ENCODE data around the gene LEUTX.
"Not testable (repeated sequence)": the region's sequence is repeated elsewhere in the genome, so short reads cannot be mapped to it uniquely, and the experiment has no call there.

The LEUTX gene

GRCh38 chr19:39797083-39797482, 18.4 kb downstream of the LEUTX start:
- no peak overlapping the region for H3K4me3 ChIP-seq (ENCODE audit: low read depth, low read length)
- TF ChIP-seq CTCF (IDR thresholded peaks at IDR 0.05; ENCODE audit: insufficient read depth, low read depth, low read length, missing control alignments), result no peak
- no peak for DNase-seq (ENCODE audit: low read depth)

- no peak overlapping the region for H3K4me3 ChIP-seq (ENCODE audit: low read depth, low read length)
- no peak for DNase-seq (ENCODE audit: low read depth)
- TF ChIP-seq CTCF (IDR thresholded peaks at IDR 0.05; ENCODE audit: insufficient read depth, low read depth, low read length, missing control alignments), result no peak
Measured at GRCh38 chr19:39802958-39803357, 24.3 kb downstream of the LEUTX start.

- no peak for DNase-seq (ENCODE audit: low read depth)
- no peak for TF ChIP-seq CTCF (IDR thresholded peaks at IDR 0.05; ENCODE audit: insufficient read depth, low read depth, low read length, missing control alignments)
- no peak overlapping the region for H3K4me3 ChIP-seq (ENCODE audit: low read depth, low read length)
Measured at GRCh38 chr19:39805104-39805503, 26.4 kb downstream of the LEUTX start.

- no peak overlapping the region for H3K4me3 ChIP-seq (ENCODE audit: low read depth, low read length)
- no peak for DNase-seq (ENCODE audit: low read depth)
- TF ChIP-seq CTCF (IDR thresholded peaks at IDR 0.05; ENCODE audit: insufficient read depth, low read depth, low read length, missing control alignments), result no peak
Measured at GRCh38 chr19:39807846-39808364, 29.3 kb downstream of the LEUTX start.

- DNase-seq (ENCODE audit: low read depth), result peak; percentile 48
- H3K4me3 ChIP-seq (ENCODE audit: low read depth, low read length), result not testable (repeated sequence)
Measured at GRCh38 chr19:39808688-39809087, 30.0 kb downstream of the LEUTX start.

- DNase-seq (ENCODE audit: low read depth), result no peak
- no peak for TF ChIP-seq CTCF (IDR thresholded peaks at IDR 0.05; ENCODE audit: insufficient read depth, low read depth, low read length, missing control alignments)
- H3K4me3 ChIP-seq (ENCODE audit: low read depth, low read length), result no peak overlapping the region
Measured at GRCh38 chr19:39809368-39809767, 30.7 kb downstream of the LEUTX start.

- no peak overlapping the region for H3K4me3 ChIP-seq (ENCODE audit: low read depth, low read length)
- no peak for TF ChIP-seq CTCF (IDR thresholded peaks at IDR 0.05; ENCODE audit: insufficient read depth, low read depth, low read length, missing control alignments)
- no peak for DNase-seq (ENCODE audit: low read depth)
Measured at GRCh38 chr19:39810424-39810823, 31.8 kb downstream of the LEUTX start.
